Aorta (tissue), 5 donors: ENCODE data around the gene SYS1. TPM values are rescaled to one million over a fixed set of nuclear protein-coding genes. Genes with fewer than 3 reads are reported as not detected.

Experiments used
- ATAC-seq: fragments of 200-7000 bp; cut with Tn5 transposase; one replicate; pipeline ENCODE4 v1.9.1; 2022; ENCODE audit warnings: moderate library complexity; ENCODE audit not compliant: low FRiP score
- DNase-seq, 2 donors: peaks; one replicate each; pipeline ENCODE4 v3.0.0-alpha.2; 2020
- H3K27ac ChIP-seq, 2 donors: one replicate each; pipeline ENCODE4 v1.5.1; 2013; ENCODE audit warnings: low read length in 2 of 2, mild to moderate bottlenecking in 2 of 2, moderate library complexity in 2 of 2, control low read depth in 1 of 2, inconsistent platforms in 1 of 2, low read depth in 1 of 2
- H3K27me3 ChIP-seq, 2 donors: one replicate each; pipeline ENCODE4 v1.6.1; 2013; ENCODE audit warnings: control low read depth in 1 of 2, low read length in 1 of 2, mild to moderate bottlenecking in 1 of 2, moderate library complexity in 1 of 2; ENCODE audit not compliant: insufficient read depth in 2 of 2, control insufficient read depth in 1 of 2
- H3K36me3 ChIP-seq, 2 donors: one replicate each; pipeline ENCODE4 v1.6.1; 2013; ENCODE audit warnings: control low read depth in 1 of 2, low read length in 1 of 2, mild to moderate bottlenecking in 1 of 2; ENCODE audit not compliant: insufficient read depth in 2 of 2, control insufficient read depth in 1 of 2
- H3K4me1 ChIP-seq, 2 donors: one replicate each; pipeline ENCODE4 v1.6.1; 2013; ENCODE audit warnings: low read length in 2 of 2, control low read depth in 1 of 2, mild to moderate bottlenecking in 1 of 2, moderate library complexity in 1 of 2; ENCODE audit not compliant: insufficient read depth in 2 of 2, control insufficient read depth in 1 of 2
- H3K4me3 ChIP-seq, 2 donors: one replicate each; pipeline ENCODE4 v1.5.1; 2013; ENCODE audit warnings: low read length in 2 of 2, control low read depth in 1 of 2, mild to moderate bottlenecking in 1 of 2
- H3K9me3 ChIP-seq: one replicate; pipeline ENCODE4 v1.6.1; 2013; ENCODE audit warnings: mild to moderate bottlenecking, low read length; ENCODE audit not compliant: control insufficient read depth
- WGBS, 2 donors: extraction: QIAGEN DNeasy Blood & Tissue Kit; methylation state at CpG; one replicate each; pipeline ENCODE4 v1.1.7; 2013; 5-methylcytosine and 5-hydroxymethylcytosine counted together
- intact Hi-C, 2 donors: fragments of 100-400 bp; cut with DNase I; formaldehyde crosslinking; loops; one replicate each; pipeline versions ENCODE4 v1.14.2 to v1.15.0; 2022
- polyA plus RNA-seq, 2 donors: library from polyadenylated mRNA; stranded (reverse); fragments of 200-250 nt; gene quantifications; one replicate each; pipeline ENCODE4 v1.2.3, GENCODE V29; 2013
- total RNA-seq, 2 donors: library from RNA; stranded (reverse); fragmentation: NEBNext Ultra II Directional; extraction: Animal tissue kit (Norgen Biotek cat#: 25700); gene quantifications; one replicate each; pipeline ENCODE4 v1.2.1, GENCODE V29; 2021
- donor health status: healthy with polysubstance abuse.
- donor health status: Bipolar disorder and iron deficiency.
- donor health status: DM: no; HTN: no; CAD: no.
- donor health status: DM: no; HTN: no; CAD: no.
- donor health status: DM: yes; HTN: yes; CAD: no.

SYS1 gene
- total and polyA plus RNA-seq, 4 donors, result 14.3 to 25.0 (median 17.4) TPM

- H3K9me3 ChIP-seq, result no peaks in the 10 kb centered on the region
- H3K36me3 ChIP-seq, result peaks cover 3 to 5% of the 10 kb centered on the region in 2 donors
- H3K27me3 ChIP-seq, result no peaks in the 10 kb centered on the region
- no peak overlapping the region for H3K4me3 ChIP-seq
- 77 to 78% methylated on average over 2 of the region's 2 CpGs for WGBS, 2 donors
- H3K27ac ChIP-seq, result no peak overlapping the region
- intact Hi-C loops, result loop anchor here in 1 of 2 donors (5.0 kb wide), 2 partner anchors 45 to 80 kb away; no protein-coding TSS in a partner anchor
- H3K4me1 ChIP-seq, result no peaks in the 10 kb centered on the region
- no peak for DNase-seq
- ATAC-seq, result no peak
These were observed 54.0 kb downstream of the SYS1 start for GRCh38 chr20:45416917-45417316.

Other genes starting within 250 kb of the SYS1 start
- not detected for gene WFDC5, start 248.0 kb upstream of the SYS1 start, total RNA-seq
- not detected for gene WFDC5, start 248.0 kb upstream of the SYS1 start, polyA plus RNA-seq
- gene WFDC12, start 238.7 kb upstream of the SYS1 start, total RNA-seq, result not detected
- not detected for gene WFDC12, start 238.7 kb upstream of the SYS1 start, polyA plus RNA-seq
- under 1 TPM in 1 of 2 donors, not detected in 1; 0.96 TPM for gene PI3, start 188.3 kb upstream of the SYS1 start, total RNA-seq
- 1 to 10 TPM; 1.1 to 2.0 TPM for gene PI3, start 188.3 kb upstream of the SYS1 start, polyA plus RNA-seq
- gene SEMG1, start 156.1 kb upstream of the SYS1 start, total RNA-seq, result not detected
- not detected for gene SEMG1, start 156.1 kb upstream of the SYS1 start, polyA plus RNA-seq
- not detected for gene SEMG2, start 141.8 kb upstream of the SYS1 start, total RNA-seq
- gene SEMG2, start 141.8 kb upstream of the SYS1 start, polyA plus RNA-seq, result not detected
- gene SLPI, start 108.6 kb upstream of the SYS1 start, total RNA-seq, result 100 to 1,000 TPM in 1 of 2 donors, 10 to 100 TPM in 1; 41.2 to 151 TPM
- gene SLPI, start 108.6 kb upstream of the SYS1 start, polyA plus RNA-seq, result 10 to 100 TPM; 24.4 to 34.8 TPM
- not detected for gene RBPJL, start 56.3 kb upstream of the SYS1 start, total RNA-seq
- under 1 TPM; 0.08 to 0.38 TPM for gene RBPJL, start 56.3 kb upstream of the SYS1 start, polyA plus RNA-seq
- gene MATN4, start 54.9 kb upstream of the SYS1 start, total RNA-seq, result under 1 TPM; 0.42 to 0.69 TPM
- under 1 TPM in 1 of 2 donors, not detected in 1; 0.18 TPM for gene MATN4, start 54.9 kb upstream of the SYS1 start, polyA plus RNA-seq
- 100 to 1,000 TPM in 1 of 2 donors, 10 to 100 TPM in 1; 51.2 to 114 TPM for gene SDC4, start 14.7 kb upstream of the SYS1 start, total RNA-seq
- gene SDC4, start 14.7 kb upstream of the SYS1 start, polyA plus RNA-seq, result 10 to 100 TPM; 19.2 to 50.6 TPM
- under 1 TPM; 0.66 to 0.91 TPM for gene TP53TG5, start 15.2 kb downstream of the SYS1 start, total RNA-seq
- not detected for gene TP53TG5, start 15.2 kb downstream of the SYS1 start, polyA plus RNA-seq
- gene DBNDD2, start 45.1 kb downstream of the SYS1 start, total RNA-seq, result 100 to 1,000 TPM; 104 to 123 TPM
- 100 to 1,000 TPM; 140 to 231 TPM for gene DBNDD2, start 45.1 kb downstream of the SYS1 start, polyA plus RNA-seq
- gene PIGT, start 53.0 kb downstream of the SYS1 start, total RNA-seq, result 100 to 1,000 TPM; 113 TPM
- 100 to 1,000 TPM in 1 of 2 donors, 10 to 100 TPM in 1; 69.0 to 151 TPM for gene PIGT, start 53.0 kb downstream of the SYS1 start, polyA plus RNA-seq
- 1 to 10 TPM; 1.5 to 2.3 TPM for gene WFDC2, start 106.6 kb downstream of the SYS1 start, total RNA-seq
- gene WFDC2, start 106.6 kb downstream of the SYS1 start, polyA plus RNA-seq, result 1 to 10 TPM in 1 of 2 donors, under 1 TPM in 1; 0.56 to 1.0 TPM
- not detected for gene SPINT3, start 152.5 kb downstream of the SYS1 start, total RNA-seq
- not detected for gene SPINT3, start 152.5 kb downstream of the SYS1 start, polyA plus RNA-seq
- gene WFDC6, start 176.3 kb downstream of the SYS1 start, total RNA-seq, result not detected
- not detected for gene WFDC6, start 176.3 kb downstream of the SYS1 start, polyA plus RNA-seq
- gene EPPIN, start 184.2 kb downstream of the SYS1 start, total RNA-seq, result not detected
- gene EPPIN, start 184.2 kb downstream of the SYS1 start, polyA plus RNA-seq, result not detected
- not detected for gene WFDC8, start 216.1 kb downstream of the SYS1 start, total RNA-seq
- gene WFDC8, start 216.1 kb downstream of the SYS1 start, polyA plus RNA-seq, result not detected